GM20431 (cell line): ENCODE results near the gene CDC5L.

Experiments
- in situ Hi-C: fragments of 300-500 bp; cut with MseI, MboI; formaldehyde crosslinking; loops from one replicate; pipeline ENCODE4 v1.15.0; 2020; ENCODE audit warnings: low sequenced_read_pairs; ENCODE audit not compliant: unreplicated experiment

CDC5L gene

GRCh38 chr6:44493132-44493531 lies 105.6 kb downstream of the CDC5L start:
- in situ Hi-C loops, result no loop called here

GRCh38 chr6:44493593-44493992 lies 106.1 kb downstream of the CDC5L start:
- in situ Hi-C loops, result no loop called here

GRCh38 chr6:44494011-44494501 lies 106.5 kb downstream of the CDC5L start:
- in situ Hi-C loops, result no loop called here

- in situ Hi-C loops, result no loop called here
Observed at GRCh38 chr6:44495036-44495901, 107.8 kb downstream of the CDC5L start.

- in situ Hi-C loops, result no loop called here
Observed at GRCh38 chr6:44496665-44497369, 109.3 kb downstream of the CDC5L start.

- in situ Hi-C loops, result no loop called here
Observed at GRCh38 chr6:44497807-44498206, 110.3 kb downstream of the CDC5L start.

- in situ Hi-C loops, result no loop called here
Observed at GRCh38 chr6:44498436-44498835, 110.9 kb downstream of the CDC5L start.

- in situ Hi-C loops, result no loop called here
Observed at GRCh38 chr6:44499609-44500008, 112.1 kb downstream of the CDC5L start.
